Islet precursor cell (in vitro differentiated cells): ENCODE data around the gene ANKRD13D.

Experiments
- DNase-seq: peaks from one replicate; pipeline ENCODE4 v3.0.0-alpha.2; 2018

Gene ANKRD13D

DNA sequence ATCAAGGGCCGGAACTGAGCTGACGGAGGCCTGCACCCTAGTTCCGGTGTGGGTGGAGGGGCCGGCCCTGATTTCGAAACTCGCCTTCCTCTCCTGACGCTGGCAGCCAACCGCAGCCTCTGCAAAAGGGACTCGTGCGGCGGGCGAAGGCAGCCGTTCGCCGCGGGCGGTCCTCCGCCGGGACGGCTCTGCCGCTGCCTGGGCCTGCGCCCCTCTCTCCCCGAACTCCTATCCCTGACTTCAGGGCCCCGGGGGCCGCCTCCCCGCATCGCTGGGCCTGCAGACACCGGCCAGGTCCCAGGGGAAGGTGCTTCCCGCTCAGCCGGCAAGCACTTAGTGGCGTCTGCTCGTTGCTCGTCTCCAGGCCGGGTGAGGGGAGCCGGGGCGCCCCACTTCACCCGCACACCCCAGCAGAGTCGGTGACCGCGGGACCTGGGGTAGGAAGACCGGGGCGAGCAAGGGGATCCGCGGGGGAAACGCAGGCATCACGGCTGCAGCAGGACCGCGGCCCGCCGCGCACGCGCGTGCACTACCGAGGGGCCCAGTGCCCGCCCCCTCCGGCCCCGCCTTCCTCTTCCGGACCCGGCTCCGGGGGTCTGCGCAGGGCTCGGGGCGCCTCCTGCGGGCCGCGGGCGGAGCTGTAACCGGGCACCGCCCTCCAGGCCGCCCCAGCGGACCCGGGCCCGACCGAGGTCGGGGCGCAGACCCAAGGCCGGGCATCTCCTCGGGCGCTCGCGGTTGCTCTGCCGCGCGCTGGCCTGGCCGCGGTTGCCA lies 464 bp upstream of the ANKRD13D start:
- peak; percentile 91 for DNase-seq

GRCh38 chr11:67289651-67290479 lies 762 bp downstream of the ANKRD13D start:
- DNase-seq: peak; percentile 72

GRCh38 chr11:67290801-67291200 lies 1.7 kb downstream of the ANKRD13D start:
- no peak for DNase-seq

- DNase-seq: no peak
Observed at GRCh38 chr11:67291481-67292381, 2.6 kb downstream of the ANKRD13D start.

DNA sequence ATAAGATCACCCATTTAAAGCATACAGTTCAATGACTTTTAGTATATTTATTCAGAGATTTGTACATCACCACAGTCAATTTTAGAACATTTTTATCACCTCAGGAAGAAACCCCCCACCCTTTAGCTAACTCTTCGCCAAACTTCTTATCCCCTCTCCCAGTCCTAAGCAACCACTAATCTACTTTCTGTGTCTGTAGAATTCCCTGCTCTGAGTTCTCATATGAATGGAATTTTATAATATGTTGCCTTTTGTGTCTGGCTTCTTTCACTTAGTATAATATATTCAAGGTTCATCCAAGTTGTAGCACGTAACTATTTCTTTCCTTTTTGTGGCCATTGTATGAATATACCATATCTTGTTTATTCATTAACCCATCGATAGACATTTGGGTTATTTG lies 3.6 kb downstream of the ANKRD13D start:
- no peak for DNase-seq

DNA sequence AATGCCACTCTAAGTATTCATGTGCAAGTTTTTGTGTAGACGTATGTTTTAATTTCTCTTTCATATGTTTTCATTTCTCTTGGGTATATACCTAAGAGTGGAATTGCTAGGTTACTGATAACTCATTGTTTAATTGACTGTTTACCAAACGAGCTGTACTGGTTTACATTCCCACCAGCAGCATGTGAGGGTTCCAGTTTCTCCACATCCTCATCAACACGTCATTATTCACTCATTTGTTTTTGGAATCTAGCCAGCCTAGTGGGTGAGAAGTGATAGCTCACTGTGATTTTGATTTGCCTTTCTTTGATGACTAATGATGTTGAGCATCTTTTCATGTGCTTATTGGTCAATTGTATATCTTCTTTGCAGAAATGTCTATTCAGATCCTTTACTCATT lies 4.0 kb downstream of the ANKRD13D start:
- DNase-seq: no peak

DNA sequence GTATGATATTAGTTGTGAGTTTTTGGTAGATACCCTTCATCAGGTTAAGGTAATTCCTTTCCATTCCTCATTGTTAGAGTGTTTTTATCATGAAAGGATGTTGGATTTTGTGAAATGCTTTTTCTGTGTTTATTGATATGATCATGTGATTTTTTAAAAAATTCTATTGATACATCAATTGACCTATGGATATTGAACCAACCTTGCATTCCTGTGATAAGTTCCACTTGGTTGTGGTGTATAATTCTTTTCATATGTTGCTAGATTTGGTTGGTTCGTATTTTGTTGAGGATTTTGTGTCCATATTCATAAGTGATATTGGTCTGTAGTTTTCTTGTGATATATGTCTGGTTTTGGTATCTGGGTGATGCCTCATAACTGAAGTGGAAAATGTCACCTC lies 6.7 kb downstream of the ANKRD13D start:
- no peak for DNase-seq

- no peak for DNase-seq
Observed at GRCh38 chr11:67298786-67299185, 9.7 kb downstream of the ANKRD13D start.

GRCh38 chr11:67299471-67300191 lies 10.5 kb downstream of the ANKRD13D start:
- peak; percentile 44 for DNase-seq

DNA sequence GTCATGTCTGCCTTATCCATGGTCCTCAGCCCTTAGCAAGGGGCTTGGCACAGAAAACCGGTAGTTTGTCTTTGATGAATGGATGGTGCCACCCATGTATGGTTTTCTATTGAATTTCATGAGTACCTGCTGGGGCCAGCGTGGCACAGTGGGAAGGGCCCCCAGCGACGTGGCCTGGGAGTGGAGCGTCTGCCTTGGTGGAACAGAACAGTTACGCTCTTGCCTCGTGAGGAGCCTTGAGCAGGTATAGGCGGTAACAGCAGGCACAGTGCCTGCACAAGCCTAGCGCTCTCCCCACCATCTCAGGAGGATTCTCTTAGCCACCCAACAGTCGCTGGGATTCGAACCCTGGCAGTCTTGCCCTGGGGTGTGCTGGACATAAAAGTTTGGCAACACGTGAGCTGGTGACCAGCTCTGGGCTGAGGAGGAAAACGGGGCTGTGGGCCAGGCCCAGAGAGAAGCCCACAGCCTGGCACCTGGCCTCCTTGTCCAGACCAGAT lies 11.2 kb downstream of the ANKRD13D start:
- peak; percentile 48 for DNase-seq

GRCh38 chr11:67300756-67301312 lies 11.7 kb downstream of the ANKRD13D start:
- peak; percentile 40 for DNase-seq

DNA sequence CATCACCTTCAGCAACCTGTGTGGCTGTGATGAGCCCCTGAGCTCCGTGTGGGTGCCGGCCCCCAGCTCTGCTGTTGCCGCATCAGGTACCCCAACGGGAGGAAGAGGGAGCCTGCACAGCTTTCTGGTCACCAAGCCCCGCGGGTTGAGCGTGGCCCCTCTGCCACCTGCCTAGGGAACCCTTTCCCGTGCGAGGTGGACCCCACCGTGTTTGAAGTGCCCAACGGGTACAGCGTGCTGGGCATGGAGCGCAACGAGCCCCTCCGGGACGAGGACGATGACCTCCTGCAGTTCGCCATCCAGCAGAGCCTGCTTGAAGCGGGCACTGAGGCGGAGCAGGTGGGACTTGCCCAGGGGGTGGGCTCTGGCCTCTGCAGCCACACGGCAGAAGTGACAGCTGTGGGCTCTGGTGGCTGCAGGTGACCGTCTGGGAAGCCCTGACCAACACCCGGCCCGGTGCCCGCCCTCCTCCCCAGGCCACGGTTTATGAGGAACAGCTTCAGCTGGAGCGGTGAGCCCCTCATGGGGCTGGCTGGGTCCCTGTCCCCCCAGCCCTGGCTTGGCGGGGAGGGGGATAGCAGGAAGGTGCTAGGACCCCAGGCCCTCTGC lies 12.3 kb downstream of the ANKRD13D start:
- peak; percentile 43 for DNase-seq

DNA sequence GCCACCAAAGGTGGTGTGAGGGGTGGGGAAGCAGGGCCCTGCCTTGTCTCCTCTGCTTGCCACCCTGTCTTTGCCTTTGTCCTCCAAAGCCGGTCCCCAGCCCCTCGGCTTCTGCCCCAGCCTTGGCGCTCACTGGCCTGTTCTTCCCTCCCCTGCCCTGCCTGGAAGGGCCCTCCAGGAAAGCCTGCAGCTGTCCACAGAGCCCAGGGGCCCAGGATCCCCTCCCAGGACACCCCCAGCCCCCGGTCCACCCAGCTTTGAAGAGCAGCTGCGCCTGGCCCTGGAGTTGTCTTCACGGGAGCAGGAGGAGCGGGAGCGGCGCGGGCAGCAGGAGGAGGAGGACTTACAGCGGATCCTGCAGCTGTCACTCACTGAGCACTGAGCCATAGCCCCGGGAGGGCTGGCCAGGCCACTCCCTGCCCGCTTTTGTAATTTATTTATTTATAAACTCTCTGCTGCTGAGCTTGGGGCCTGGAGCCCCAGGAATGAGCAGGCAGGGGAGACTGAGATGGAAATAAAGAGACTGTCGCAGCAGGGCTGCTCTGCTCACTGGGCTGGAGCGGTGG lies 12.9 kb downstream of the ANKRD13D start:
- DNase-seq: peak; percentile 79

DNA sequence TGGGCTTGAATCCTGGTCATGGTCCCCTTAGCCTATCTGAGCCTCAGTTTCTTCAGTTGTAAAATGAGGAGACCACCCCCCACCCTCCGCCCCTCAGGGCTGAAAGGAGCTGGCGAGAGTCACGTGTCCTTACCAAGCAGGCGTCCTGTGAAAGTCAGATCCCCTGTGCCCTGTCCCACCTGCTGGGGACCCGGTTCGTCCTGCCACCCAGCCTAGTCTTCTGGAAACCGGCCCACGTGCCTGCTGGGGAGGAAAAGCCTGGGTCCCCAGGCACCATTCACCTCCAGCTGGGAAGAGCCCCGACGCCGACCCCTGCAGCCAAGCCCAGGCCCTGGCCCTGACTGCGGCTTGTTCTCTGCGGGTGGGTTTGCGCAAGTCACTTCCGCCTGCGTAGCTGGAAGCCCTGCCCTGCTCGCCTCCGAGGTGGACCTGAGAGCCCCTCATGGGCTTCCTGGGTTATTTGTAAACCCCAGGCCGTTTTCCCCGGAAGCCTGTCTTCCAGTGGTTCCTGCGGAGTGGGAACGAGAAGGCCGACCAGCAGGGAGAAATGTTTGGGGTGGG lies 13.5 kb downstream of the ANKRD13D start:
- DNase-seq: peak; percentile 79

DNA sequence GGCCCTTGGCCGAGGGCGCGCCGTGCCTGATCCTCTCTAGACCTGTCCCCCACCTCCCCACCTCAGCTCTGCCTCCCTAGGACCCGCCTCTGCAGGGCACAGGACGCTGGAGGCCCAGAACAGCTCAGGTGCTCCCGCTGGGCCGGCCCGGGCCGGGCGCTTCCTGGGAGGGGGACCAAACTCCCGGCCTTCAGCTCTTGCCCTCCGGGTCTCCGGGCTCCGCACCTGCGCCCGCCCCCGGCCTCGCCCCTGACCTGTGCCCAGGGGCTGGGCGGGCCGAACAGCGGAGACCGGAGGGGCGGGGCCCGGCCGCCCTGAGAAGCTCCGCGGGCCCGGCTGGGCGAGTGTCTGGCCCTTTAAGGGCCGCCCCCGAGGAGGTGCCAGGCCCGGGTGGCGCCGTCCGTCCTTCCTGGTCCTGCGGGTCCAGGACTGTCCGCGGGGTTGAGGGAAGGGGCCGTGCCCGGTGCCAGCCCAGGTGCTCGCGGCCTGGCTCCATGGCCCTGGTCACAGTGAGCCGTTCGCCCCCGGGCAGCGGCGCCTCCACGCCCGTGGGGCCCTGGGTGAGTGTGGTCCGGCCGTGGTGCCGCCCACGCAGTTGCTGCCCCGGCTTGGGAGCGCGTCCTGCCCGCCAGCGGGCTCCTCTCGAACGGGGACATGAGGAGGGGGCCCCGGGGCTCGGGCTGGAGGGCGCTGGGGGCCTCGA lies 14.2 kb downstream of the ANKRD13D start, which contains the start of gene SSH3:
Gene SSH3, plus strand, starts transcription at position 399 of the 703 bp plus-strand sequence. Its CDS starts 96 bp downstream, at position 495.
- peak; percentile 87 for DNase-seq

DNA sequence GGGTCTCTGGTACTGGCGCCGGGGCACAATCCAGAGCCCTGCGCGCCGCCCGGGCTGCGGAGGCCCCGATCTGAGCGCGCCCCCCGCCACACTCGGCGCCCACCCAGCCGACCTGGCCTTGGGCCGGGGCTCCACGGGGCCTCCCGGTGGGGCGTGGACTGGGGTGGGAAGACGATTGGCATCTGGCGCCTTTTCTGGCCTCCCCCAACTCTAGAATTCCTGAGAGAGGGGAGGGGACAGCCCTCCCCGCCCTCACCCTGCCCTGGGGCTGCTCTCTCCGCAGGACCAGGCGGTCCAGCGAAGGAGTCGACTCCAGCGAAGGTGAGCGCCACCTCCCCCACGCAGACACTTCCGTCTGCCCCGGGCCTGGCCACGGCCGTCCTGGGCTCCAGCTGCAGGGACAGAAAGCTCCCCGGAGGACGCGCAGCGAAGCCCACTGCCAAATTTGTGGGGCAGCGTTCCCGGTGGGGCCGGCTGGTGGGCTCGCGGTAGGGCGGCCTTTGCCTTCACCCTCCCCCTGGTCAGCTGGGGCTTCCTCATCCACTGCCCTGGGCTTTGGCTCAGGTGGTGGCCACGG lies 14.8 kb downstream of the ANKRD13D start:
- DNase-seq: peak; percentile 87

GRCh38 chr11:67304511-67305113 lies 15.5 kb downstream of the ANKRD13D start:
- peak; percentile 41 for DNase-seq

DNA sequence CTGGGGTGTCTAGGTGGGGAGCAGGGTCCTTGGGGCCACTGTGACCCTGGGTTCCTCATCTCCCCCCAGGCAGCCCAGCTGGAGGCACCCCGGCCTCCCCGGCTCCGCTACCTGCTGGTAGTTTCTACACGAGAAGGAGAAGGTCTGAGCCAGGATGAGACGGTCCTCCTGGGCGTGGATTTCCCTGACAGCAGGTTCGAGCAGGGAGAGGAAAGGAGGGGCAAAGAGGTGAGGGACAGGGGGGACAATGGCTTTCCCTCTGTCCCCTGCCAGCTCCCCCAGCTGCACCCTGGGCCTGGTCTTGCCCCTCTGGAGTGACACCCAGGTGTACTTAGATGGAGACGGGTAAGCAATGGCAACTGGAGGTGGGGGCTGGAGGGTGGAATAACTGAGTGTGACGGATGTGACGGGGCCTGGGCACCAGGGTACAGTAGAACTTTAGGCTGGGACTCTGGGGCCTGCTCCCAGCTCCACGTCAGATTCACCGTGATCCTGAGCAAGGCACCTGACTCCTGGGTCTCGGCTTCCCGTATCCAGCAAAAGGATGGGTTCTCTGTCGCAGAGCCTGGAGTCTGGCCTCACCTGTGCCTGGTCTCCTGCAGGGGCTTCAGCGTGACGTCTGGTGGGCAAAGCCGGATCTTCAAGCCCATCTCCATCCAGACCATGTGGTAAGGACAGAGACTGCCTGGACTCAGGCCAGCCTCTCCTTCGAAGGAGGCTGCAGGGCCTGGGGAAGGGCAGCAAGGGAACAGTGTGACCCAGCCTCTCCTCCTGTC lies 17.9 kb downstream of the ANKRD13D start:
- peak; percentile 46 for DNase-seq
